Esophagus mucosa (tissue), 1 donor: ENCODE data around the gene CMTM5. TPM values are rescaled to one million over a fixed set of nuclear protein-coding genes. Genes with fewer than 3 reads are reported as not detected.

Experiments
- ATAC-seq: fragments of 200-7000 bp; cut with Tn5 transposase; one replicate; pipeline ENCODE4 v1.9.1; 2020
- total RNA-seq: library from RNA; stranded (reverse); gene quantifications from one replicate; pipeline ENCODE4 v1.2.4, GENCODE V29; 2023
- donor health status: DM: yes; HTN: yes; CAD: no.

Gene CMTM5
- total RNA-seq, 1 donor from 2014 or later = not detected

DNA sequence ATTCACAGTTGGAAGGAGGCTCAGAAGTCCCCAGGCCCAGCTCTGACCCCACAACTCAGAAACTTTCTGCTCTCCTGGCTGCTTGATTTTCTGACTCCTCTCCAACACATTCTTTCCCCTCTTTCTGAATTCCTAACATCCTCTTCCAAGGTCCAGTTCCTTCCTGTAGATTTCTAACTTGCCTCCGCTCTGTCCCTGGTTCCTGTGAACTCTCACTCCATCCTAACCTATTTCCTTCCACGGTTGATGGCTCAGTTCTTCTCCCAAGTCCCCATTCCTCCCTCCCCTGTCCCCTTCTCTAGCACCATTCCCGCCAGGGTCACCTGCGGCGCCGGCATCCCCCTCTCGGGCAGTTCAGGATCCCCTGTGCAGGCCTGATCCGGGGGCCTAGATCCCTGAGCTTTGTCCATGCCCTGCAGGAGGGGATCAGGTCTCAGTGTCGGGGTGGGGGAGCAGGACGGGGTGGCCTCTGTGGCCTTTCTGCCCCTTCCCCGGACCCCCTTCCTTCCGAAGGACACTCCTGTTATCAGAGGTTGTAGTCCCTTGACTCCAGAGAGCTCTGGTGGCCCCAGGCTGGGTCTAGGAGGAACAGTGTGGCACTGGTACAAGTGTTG lies 18.2 kb upstream of the CMTM5 start:
- no peak for ATAC-seq

DNA sequence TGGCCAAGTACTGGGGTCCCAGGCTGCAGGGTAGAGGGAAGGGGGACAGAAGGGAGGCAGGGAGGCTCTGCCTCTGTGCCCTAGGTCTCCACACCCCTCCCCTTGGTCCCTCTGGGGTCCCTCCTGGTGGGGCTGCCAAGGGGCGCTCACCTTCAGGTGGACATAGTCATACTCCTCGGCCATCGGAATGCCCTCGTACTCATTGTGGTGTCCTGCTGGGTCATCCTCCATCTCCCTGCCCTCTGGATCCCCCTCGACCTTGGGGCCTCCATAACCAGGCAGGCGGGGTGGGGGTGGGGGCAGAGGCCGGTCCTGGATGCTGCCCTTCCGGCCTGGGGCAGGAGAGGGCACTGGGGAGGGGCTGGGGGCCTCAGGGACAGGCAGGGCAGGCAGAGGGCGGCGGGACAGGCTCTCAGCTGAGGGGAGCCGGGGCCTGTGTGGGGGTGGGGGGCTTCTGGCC lies 17.6 kb upstream of the CMTM5 start:
- no peak for ATAC-seq

DNA sequence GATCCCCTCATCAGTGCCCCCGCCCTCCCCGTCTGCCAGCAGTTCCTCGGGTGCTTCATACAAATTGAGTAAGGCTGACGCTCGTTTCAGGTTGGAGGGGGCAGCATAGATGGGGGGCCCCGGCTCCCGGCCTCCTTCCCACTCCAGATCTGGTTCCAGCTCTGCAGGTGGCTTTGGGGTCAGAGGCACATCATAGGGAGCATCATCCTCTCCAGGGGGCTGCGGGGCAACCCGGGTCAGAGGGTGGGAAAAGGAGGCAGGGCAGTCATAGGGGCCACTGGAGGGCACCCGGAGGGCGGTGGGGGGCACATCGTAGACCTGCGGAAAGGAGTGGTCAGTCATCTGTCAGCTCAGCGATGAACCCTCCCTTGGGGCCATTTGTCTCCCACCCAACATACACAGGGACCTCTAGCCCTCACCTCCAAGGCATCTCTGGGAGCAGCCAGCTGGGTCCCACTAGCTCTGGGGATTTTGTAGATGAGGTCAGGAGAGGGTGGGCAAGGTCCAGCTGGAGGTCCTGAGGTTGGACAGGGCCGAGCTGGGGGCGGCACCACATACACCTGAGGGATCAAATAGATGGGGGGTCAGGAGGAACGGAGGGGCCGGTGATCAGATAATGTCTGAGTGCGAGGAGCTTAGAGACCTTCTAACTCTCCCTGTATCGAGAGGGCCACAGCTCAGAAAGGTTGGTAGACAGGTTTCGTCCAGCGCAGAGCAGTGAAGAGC lies 17.0 kb upstream of the CMTM5 start:
- ATAC-seq = no peak

DNA sequence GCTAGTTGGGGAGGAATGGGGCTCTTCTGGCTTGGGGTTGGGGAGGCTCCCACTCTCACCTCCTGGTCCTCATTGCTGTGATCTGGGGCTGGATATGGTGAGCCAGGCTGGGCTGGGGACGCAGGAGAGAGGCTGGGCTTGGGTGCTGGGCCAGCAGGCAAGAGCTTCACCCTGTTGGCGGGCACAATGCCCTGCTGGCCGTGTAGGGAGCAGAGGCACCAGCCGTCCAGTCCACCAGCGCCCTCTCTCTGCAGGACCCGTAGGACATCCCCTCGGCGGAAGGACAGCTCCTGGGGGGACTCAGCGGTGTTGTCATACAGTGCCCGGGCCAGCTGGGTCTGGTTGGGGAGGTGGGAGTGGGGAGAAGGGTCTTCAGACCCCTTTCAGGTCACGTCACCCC lies 16.4 kb upstream of the CMTM5 start:
- ATAC-seq = no peak

DNA sequence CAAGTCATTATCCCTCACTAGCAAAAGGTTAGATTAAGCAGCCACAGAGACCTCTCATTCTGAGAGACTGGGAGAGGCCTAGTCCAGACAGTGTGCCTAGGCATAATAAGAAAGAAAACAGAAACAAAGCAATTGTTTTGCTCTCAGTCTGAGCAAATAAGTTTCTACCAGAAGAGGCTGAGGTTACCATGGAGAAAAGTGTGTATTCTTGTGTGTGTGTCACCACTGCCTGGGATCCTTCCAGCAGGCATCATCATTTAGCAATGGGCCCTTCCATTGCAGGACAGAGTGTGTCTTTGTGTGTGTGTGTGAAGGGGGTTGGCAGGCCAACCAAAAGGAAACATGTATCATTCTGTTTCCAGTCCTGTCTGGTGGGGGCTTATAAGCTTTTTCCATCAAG lies 15.5 kb upstream of the CMTM5 start:
- ATAC-seq = no peak

DNA sequence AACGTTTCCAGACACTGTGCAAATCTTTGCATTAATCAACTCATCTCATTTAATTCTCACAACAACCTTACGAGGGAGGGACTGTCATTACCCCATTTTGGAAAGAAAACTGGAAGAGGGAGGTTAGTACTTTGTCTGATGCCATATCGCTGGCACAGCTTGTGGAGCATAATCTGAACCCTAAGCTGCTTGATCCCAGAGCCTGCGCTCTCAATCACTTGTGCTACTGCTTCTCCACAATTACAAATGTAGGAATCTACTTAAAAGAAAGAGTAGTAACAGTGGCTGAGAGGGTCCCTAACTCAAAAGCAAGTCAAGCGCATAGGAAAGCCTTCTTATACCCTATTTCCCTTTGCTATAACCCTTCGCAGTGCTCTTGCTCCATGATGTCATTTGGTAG lies 15.1 kb upstream of the CMTM5 start:
- ATAC-seq = no peak

DNA sequence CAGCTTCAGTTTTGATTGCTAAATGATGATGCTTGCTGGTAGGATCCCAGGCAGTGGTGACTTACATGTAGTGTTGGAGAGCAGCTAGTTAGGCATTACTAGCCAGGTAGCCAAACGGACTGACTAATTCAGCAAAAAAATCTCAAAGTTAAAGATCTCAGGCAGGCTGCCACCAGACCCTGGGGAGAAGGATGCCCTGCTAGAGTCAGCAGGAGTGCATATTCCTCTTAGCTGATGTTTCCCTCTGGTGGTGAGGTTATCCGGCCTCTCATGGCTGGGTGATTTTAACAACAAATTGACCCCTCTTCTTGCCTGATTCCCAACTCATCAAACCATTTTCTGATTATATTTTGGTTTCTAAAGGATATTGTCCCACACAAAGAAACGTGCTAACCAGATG lies 14.6 kb upstream of the CMTM5 start:
- ATAC-seq = no peak

DNA sequence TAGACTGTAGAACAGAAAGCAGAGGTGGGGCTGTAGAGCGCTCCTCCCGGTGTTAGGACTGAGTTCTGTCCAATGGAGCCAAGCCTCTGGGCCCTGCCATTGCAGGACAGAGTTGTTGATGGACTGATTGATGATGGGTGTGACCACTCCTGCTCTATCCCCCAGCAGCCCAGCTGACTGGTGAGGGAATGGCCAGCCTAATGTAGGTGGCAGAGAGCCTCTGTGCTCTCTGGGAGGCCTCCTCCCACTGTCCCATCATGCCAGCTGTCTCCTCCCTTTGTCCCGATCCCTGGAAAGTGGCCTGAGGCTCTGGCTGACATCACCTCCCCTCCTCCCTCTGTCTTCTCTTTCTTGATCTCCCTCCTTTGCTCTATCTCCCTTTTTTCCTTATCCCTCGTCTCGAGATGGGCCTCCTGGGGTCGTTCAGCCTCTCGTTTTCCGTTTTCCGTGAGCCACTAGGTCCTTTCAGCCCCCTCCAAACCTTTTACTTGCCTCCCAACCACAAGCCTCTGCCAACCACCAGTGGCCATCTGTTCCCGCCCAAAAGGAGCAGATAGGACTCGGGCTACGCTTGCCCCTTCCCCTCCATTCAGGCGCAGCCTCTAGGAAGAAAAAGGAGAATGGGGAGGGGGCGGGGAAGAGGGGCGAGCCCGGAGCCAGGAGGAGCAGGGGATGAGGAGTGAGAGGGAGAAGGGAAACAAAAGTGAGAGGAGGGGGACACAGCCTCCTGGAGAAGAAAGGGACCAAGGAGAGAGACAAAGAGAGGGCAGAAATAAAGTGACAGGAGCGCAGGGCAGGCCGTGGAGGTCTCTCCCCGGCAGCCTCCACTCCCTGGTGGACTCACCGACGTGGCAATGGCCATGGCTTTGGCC lies 12.4 kb upstream of the CMTM5 start:
- peak; percentile 35 for ATAC-seq

DNA sequence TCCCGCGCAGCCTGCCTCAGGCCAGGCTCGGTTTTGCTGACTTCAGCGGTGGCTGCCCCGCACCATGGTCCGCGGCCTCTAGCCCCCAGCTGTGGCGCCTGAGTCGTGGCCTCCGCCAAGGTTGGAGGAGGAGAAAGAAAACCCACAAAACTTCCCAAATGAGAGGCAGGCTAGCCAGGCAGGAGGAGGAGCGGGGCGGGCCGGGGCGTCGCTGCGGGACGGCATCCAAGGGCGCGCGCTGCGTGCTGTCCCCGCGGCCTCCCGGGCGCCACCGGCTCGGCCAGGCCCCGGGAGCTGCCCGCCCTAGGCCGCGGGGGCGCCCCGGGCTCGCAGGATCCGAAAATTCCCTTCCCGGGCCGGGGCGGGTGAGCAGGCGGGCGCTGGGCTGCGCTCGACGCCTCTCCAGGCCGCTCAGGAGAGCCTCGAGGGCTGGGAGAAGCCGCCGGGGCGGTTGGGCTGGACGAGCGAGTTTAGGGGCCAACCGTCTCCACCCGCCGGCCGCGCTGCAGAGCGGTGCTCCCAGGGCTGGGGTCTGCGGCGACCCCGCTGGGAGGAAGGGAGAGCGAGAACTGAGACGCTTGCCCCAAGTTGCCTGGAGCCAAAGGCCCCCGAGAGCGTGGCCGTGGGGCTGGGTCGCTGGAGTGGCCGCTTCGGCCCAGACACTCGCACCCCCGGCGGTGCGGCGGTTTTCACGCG lies 11.7 kb upstream of the CMTM5 start, which contains the start of gene EFS:
Gene EFS, minus strand, starts transcription at position 137 of the 696 bp plus-strand sequence. CDS start 147 bp downstream, outside the sequence.
- ATAC-seq = peak; percentile 84

DNA sequence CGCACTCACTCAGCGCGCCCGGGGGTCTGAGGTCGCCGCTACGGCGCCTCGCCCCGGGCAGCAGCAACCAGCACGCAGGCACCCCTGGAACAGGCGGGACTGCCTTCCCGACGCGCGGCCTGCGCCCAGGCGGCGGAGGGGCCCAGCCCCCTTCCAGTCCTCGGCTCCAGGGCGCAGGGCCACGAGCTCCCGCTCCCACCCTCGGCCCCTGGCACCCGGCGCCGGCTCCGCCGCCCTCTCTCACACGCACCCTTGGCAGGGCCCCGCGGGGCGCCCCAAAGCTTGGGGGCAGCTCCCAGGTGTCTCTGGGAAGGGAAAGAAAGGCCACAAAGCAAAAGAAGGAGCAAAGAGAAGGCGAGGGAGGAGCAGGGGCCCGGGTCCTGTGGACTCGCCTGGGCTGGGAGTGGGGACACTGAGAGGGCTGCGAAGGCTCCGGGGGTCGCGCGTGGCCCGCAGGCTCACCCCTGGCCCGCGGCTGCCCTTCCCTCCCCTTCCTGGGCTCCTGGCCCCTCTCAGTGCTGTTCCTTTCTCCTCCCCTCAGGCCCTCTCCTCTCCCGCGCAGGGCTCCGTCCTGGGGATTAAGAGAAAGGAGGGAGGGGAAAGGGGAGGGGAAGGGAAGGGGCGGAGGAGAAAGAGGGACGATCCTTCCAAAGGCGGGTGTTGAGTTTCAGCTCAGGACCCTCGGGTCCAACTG lies 11.0 kb upstream of the CMTM5 start:
- ATAC-seq = peak; percentile 70

DNA sequence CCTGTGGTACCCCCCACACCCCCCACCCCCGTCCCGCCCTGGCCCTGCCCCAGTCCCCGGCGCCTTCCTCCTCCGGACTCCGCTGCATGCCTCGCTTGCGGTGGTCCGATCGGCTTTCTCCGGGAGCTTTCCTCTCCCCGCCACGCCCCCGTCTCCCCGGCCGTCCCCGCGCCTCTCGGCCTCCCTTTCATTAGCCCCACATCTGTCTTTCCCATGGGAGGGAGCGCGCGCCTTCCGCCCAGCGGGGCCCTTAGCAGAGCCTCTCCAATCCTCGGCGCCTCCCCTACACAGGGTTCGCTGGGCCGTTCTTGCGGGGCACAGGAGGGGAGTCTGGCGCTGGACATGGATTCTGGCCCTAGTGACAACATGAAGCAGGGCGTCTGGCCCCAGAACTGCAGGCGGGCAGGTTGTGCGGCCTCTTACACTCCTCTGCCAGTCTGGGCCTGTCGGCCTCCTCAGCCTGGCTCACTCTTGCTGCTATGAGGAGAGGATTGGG lies 10.4 kb upstream of the CMTM5 start:
- peak; percentile 75 for ATAC-seq

DNA sequence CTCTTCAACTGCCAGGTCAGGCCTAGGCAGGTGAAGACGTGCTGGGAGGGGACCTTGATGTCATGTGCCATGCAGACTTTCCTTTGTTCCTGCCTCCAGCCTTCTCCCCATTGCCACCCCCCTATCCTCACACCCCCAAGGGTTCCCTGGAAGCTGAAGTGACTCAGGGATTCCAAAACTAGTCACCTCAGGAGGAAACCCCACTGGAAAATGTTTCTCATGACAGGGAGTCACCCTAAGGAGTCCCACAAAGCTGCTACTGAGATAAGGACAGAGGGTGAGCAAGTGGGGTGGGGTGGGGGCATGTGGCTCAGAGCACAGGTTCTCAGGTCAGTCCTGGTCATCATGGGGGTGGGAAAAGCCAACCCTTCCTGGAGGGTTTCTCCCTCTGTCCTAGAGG lies 6.6 kb upstream of the CMTM5 start:
- no peak for ATAC-seq

DNA sequence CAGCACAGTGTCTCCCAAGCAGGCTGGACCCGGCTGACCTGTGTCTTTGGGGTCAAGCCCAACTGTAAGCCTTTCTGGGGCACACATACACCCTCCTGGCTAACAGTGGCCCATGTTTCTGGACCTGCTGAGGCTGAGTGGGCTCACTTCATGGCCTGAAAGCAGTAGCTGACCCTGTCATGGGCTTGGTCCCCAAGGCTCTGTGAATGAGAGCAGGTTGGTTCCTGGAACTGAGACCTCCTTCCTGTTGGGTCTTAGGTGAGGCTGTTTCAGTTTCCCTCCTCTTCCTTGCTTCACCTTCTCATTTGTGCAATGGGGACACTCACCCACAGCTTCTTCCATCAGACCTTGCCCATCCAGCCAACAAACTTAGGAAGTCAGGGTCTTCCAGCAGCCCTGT lies 5.0 kb upstream of the CMTM5 start:
- no peak for ATAC-seq

DNA sequence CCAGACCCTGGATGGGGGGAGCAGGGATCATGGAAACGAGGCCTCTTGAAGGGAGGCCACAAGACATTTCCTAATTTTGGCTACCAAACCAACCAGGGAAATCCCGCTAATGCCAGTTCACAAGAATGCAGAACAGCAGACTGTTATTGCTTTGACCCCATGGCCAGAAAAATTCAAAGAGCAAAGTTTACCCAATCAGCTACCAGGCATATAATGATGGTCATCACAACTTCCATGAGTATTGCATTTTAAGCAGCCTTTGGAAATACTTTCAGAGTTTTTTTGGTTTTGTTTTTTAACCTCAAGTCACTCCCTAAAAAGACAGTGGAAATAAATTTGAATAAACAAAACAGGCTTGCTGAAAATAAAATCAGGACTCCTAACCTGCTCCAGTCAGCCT lies 4.3 kb upstream of the CMTM5 start, which contains the start of gene IL25:
Gene IL25, plus strand, starts transcription at position 301 of the 400 bp plus-strand sequence.
- no peak for ATAC-seq

DNA sequence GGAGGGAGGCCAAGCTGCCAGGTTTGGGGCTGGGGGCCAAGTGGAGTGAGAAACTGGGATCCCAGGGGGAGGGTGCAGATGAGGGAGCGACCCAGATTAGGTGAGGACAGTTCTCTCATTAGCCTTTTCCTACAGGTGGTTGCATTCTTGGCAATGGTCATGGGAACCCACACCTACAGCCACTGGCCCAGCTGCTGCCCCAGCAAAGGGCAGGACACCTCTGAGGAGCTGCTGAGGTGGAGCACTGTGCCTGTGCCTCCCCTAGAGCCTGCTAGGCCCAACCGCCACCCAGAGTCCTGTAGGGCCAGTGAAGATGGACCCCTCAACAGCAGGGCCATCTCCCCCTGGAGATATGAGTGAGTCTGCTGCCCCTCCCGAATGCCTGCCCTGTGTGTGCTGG lies 3.8 kb upstream of the CMTM5 start:
- ATAC-seq = no peak

DNA sequence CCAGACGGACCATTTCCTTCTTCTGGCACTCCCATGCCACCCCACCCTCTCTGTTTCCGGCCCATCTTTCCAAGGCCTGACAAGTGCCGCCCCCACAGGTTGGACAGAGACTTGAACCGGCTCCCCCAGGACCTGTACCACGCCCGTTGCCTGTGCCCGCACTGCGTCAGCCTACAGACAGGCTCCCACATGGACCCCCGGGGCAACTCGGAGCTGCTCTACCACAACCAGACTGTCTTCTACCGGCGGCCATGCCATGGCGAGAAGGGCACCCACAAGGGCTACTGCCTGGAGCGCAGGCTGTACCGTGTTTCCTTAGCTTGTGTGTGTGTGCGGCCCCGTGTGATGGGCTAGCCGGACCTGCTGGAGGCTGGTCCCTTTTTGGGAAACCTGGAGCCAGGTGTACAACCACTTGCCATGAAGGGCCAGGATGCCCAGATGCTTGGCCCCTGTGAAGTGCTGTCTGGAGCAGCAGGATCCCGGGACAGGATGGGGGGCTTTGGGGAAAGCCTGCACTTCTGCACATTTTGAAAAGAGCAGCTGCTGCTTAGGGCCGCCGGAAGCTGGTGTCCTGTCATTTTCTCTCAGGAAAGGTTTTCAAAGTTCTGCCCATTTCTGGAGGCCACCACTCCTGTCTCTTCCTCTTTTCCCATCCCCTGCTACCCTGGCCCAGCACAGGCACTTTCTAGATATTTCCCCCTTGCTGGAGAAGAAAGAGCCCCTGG lies 1.2 kb upstream of the CMTM5 start:
- ATAC-seq = no peak

DNA sequence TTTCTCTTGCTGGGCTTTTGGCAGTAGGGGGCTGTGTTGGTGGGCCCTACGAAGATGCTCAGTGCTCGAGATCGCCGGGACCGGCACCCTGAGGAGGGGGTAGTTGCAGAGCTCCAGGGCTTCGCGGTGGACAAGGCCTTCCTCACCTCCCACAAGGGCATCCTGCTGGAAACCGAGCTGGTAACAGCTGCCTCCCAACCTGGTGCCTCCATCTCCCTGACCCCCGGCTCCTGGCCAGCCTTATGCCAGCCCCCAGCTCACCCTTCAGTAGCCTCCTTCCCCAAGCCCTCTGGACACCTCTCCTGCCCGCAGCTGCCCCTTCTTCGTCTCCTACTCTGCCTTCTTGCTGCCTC lies 328 bp downstream of the CMTM5 start:
- no peak for ATAC-seq

DNA sequence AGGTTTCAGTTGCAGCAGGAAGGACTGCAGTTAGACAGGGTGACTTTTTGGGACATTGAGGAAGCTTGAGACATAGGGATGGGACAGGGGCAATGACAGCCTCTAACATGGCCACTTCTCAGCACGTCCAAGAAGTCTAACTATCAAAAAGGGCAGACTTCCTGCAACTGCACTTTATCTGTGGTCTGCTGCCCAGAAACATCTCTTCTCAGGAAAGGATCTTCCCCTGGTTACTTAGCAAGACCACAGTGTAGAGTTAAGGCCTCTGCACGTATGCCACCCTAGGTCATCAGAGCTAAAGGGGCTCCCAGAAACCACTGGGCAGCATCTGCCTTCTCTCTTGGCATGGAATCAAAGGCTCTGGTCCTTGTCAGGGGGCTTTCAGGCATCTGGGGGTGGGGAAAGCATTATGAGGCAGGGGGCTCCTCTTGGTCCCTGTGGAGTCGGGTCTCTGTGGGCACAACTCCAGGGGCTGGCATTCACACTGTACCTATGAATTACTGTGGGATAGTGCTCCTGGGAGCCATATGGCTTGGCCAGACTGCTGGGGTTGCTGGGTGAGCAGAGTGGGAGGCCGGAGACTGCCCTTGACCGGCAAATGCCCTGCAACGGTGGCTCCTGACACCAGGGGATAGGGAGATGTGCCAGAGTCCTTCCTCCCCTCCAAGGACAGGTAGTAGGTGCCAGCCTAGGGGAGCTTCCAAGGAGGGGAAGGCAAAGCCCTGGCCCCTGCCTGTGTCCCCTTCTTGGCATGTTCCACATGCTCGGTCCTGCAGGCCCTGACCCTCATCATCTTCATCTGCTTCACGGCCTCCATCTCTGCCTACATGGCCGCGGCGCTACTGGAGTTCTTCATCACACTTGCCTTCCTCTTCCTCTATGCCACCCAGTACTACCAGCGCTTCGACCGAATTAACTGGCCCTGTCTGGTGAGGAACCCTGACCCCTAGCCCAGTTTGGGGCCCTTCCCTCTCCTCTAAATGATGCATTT lies 1.0 kb downstream of the CMTM5 start:
- no peak for ATAC-seq

DNA sequence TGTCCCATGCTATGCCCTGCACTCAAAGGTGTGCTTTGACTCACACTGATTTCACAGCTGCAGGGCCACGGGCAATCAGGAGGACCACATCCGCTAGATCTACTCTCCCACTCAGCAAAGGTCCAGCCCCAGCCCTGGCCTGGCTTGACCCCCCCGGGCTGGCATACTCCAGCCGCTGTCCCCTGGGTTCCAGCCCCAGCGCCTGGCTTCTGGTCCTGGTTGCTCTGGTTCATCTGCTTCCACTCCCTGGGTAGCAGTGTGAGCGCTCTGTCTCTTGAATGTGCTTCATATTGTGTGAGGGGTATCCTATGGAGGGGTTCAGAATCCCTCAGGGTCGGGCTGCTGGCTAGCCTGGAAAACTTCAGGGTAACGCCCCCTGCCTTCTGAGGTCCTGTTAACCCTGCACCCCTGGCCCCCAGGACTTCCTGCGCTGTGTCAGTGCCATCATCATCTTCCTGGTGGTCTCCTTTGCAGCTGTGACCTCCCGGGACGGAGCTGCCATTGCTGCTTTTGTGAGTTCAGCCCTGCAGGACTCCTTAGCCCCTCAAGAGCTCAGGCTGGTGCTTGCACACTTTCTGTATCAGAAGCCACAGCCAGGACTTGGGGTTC lies 1.9 kb downstream of the CMTM5 start:
- no peak for ATAC-seq
